Vagina (tissue), 2 donors: Measurements from ENCODE around the gene TMEM14A.

ENCODE experiments used
- POLR2AphosphoS5 ChIP-seq, 2 donors: sonication (generic); formaldehyde crosslinking; IDR thresholded peaks; one replicate each; pipeline ENCODE4 v1.9.0; 2017; ENCODE audit warnings: antibody characterized with exemption in 2 of 2, mild to moderate bottlenecking in 2 of 2, low read depth in 1 of 2; ENCODE audit not compliant: insufficient read depth in 1 of 2
- TF ChIP-seq, protein P1 (sequence below), 3 experiments: fragments of 450-650 bp in 2 of 3; fragments of 200-600 bp in 1 of 3; sonication (generic) in 1 of 3; IDR thresholded peaks; one replicate each; pipeline ENCODE4 v1.5.1; 2017 to 2019; ENCODE audit warnings: antibody characterized with exemption in 3 of 3, mild to moderate bottlenecking in 2 of 3, moderate library complexity in 2 of 3

DNA sequence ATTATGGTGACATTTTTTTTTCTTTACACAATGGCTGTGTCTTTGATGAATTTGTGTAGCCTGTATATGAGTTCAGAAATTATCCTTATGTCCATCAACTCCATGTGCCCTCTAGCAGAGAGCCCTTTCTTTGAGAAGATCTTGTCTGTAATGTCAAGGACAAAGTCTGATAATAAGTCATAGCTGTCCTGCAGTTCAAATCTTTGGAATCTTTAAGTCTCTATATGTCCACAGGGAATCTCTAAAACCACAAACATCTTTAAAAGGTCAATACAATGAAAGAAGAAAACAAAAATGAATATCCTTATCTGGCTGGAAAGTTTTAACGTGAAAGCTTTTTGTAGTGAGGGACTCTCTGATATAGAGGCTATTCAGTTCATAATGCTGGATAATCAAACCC, 16.9 kb upstream of the TMEM14A start:
- TF ChIP-seq, protein P1, sequence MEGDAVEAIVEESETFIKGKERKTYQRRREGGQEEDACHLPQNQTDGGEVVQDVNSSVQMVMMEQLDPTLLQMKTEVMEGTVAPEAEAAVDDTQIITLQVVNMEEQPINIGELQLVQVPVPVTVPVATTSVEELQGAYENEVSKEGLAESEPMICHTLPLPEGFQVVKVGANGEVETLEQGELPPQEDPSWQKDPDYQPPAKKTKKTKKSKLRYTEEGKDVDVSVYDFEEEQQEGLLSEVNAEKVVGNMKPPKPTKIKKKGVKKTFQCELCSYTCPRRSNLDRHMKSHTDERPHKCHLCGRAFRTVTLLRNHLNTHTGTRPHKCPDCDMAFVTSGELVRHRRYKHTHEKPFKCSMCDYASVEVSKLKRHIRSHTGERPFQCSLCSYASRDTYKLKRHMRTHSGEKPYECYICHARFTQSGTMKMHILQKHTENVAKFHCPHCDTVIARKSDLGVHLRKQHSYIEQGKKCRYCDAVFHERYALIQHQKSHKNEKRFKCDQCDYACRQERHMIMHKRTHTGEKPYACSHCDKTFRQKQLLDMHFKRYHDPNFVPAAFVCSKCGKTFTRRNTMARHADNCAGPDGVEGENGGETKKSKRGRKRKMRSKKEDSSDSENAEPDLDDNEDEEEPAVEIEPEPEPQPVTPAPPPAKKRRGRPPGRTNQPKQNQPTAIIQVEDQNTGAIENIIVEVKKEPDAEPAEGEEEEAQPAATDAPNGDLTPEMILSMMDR (IDR thresholded peaks at IDR 0.05): no peak
- TF ChIP-seq POLR2AphosphoS5 (IDR thresholded peaks at IDR 0.05; ENCODE audit: insufficient read depth in 1 of 2, low read depth in 1 of 2): no peak
